Measurements from ENCODE around the gene PTK7.

The PTK7 gene

DNA sequence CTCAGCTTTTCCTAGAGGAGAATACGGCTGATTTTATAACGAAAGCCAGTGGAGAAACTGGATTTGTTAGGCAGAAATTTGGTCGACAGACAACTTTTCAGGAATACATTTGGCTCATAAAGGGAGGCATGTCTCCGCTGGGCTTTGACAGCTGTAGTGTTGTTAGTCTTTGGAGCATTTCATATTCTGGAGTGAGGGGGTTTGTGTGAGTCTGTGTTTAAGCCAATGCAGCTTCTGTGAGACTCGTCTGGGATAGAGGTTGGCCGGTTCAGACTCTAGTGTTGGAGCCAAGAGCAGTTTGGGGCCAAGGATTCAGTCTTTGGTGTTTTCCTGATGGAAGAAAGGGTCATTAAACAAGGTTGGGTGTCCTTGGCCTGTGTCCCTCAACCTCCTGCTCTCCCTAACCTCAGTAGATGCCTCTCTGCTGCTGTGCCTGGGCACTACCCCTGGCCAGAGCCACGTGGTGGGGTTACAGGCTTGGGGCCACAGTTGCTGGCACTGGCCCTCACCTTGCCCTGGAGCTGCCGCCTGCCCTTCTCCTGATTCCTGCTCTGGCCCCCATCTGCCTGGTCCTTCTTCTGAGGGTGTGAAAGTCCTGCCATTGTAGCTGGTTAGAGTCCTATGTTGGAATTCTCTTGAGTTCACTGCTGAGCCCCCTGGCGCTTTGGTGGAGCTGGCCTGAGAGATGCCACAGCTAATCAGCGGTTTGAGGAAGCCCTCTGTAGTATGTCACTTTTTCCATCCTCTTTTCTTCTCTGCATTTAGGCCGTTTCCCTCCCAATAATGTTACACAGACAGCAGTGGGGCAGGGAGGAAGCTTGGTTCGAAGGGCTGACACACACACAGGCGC, 6.9 kb downstream of the PTK7 start:
- in situ Hi-C loops (cut with MboI; ENCODE audit: low sequenced_read_pairs) = no loop called here

DNA sequence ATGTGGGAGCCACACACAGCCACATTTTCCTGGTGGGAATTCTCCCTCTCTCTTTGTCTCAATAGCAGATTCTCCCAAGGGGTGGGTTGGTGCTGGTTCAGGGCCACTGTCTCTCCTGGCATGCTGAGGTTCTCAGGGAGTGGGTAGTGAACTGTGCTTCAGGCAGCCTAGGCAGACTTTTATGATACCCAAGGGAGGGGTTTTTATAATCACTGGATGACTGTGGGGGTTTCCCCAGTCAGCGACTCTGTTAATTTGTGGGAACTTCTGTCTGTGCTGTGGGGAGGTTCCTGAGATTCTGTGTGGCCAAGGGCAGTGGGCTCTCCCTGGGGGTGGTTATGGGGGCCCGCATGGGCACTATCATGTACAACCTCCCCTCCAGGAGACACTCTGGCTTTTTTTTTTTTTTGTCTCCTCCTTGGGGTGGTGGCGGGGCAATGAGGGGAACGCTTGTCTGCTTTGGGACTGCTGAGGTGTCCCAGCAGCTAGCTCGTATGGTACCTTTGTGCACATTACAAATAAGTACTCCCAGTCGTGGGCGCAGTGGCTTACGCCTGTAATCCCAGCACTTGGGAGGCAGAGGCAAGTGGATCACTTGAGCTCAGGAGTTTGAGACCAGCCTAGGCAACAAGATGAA, 10.0 kb downstream of the PTK7 start:
- in situ Hi-C loops (cut with MboI; ENCODE audit: low sequenced_read_pairs) = no loop called here

DNA sequence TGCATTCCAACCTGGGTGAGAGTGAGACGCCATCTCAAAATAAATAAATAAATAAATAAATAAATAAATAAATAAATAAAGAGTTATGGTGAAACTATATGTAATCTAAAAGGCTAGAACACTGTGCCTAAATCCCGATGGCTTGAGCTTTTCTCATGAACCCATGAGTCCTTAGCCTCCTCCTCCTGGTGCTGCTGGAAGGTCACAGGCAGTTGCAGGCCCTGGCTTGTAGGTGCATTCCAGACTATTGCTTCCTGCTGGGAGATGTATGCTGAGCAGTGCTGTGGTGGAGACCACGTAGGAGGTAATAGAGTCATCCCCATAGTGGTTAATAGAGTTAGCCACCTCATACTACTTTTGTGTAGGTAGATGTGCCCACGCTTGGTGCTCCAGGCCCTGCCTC, 12.5 kb downstream of the PTK7 start:
- in situ Hi-C loops (cut with MboI; ENCODE audit: low sequenced_read_pairs) = no loop called here

DNA sequence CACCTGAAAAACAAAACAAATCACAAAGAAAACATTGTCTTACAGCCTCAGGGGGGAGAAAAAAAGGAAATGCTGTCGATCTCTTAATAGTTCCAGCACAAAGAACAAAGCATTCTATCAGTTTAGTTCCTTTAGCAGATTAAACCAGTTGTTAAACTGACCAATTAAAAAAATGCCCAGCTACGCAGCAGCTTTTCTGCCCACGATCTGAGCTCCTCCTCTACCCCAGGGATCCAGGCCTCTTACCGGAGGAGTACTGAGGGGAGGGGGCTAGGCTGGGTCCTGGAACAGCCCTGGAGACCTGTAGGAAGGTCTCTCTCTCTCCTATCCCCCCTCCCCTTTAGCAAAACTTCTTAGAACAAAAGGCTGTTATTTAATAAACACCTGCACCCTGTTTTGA, 13.4 kb downstream of the PTK7 start:
- in situ Hi-C loops (cut with MboI; ENCODE audit: low sequenced_read_pairs) = no loop called here

DNA sequence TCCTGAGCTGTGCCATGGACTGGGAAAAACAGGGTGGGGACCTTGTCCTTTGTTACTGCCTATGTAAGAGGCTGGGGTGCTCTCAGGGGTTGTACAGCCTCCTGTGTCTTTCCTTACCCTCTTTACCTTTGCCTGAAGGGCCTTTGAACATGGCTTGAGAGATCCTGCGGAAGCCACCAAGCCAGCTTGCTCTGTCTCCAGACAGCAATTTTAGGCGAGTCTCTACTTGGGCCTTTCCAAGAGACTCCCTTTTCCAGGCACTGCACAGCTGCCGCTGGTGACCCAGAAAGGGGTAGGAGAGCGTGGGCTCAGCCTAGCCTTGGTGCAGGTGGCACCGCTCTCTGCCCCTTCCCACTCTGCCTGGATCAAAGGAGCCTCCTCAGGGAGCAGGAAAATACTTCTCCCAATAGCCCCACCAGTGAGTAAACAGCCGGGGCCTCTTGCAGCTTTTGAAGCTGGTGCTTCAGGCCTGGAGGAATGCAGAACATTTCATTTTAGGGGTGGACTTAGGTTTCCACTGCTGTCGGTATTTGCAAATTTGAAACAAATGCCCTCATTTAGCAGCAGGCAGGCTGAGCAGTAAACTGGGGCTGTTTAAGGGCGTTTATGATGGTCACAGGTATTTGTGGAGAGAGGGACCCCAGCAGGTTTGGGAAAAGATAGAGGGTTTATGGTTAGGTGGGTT, 13.9 kb downstream of the PTK7 start:
- in situ Hi-C loops (cut with MboI; ENCODE audit: low sequenced_read_pairs) = no loop called here

DNA sequence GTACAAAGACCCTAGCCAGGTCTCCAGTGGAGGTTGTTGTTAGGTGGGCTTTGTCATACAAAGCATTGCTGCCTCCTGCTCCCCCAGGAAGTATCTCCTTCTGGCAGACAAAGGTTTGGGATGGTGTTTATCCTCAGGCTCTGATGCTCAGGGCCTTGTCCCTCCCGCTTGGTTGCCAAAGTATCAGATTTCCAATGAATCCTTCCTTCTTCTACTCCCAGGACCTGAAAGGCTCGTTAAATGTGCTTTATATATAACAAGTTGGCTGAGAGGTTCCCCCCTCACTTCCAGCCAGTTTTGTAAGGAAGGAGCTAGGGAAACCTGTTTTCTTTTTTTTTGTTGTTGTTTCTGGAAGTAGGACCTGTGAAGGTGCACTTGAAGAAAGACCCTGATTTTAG, 14.4 kb downstream of the PTK7 start:
- in situ Hi-C loops (cut with MboI; ENCODE audit: low sequenced_read_pairs) = no loop called here

DNA sequence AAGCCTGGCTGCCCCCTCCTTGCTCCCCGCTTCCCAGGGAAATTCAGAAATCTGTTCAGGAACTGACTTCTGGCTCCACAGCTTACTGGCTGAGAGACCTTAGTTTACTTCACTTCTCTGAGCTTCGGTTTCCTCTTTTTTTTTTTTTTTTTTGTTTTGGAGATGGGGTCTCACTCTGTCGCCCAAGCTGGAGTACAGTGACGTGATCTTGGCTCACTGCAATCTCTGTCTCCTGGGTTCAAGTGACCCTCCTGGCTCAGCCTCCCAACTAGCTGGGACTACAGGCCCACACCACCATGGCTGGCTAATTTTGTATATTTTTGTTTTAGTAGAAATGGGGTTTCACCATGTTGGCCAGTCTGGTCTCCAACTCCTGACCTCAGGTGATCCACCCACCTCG, 14.9 kb downstream of the PTK7 start:
- in situ Hi-C loops (cut with MboI; ENCODE audit: low sequenced_read_pairs) = no loop called here

DNA sequence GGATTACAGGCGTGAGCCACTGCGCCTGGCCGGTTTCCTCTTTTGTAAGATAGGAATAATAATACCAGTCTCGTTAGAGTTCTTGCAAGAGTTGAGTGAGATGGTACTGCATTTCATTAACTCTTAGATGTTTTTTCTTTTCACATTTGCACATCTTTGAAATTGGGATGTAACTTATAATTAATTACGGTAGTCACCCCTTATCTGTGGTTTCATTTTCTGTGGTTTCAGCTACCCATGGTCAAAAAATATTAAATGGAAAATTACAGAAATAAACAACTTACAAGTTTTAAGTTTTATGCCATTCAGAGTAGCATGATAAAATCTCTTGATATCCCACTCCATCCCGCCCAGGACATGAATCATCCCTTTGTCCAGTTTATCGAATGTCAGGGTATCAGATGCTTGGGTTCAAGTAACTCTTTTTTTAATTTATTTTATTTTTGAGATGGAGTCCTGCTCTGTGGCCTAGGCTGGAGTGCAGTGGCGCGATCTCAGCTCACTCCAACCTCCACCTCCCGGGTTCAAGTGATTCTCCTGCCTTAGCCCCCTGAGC, 15.4 kb downstream of the PTK7 start:
- in situ Hi-C loops (cut with MboI; ENCODE audit: low sequenced_read_pairs) = no loop called here

DNA sequence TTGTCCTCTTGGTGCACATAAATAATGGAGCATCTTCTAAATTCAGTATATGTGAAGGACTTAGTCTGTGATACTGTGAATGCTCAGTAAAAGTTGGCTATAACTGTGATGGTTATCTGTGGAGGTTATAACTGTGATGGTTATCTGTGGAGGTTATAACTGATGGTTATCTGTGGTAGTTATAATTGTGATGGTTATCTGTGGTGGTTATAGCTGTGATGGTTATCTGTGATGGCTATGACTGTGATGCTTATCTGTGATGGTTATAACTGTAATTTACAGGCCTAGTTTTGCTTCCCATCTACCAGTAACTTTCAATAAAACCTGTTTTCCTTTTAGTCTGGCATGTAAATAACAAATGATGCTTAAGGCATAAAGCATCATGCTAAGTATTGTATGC, 16.5 kb downstream of the PTK7 start:
- in situ Hi-C loops (cut with MboI; ENCODE audit: low sequenced_read_pairs) = no loop called here

DNA sequence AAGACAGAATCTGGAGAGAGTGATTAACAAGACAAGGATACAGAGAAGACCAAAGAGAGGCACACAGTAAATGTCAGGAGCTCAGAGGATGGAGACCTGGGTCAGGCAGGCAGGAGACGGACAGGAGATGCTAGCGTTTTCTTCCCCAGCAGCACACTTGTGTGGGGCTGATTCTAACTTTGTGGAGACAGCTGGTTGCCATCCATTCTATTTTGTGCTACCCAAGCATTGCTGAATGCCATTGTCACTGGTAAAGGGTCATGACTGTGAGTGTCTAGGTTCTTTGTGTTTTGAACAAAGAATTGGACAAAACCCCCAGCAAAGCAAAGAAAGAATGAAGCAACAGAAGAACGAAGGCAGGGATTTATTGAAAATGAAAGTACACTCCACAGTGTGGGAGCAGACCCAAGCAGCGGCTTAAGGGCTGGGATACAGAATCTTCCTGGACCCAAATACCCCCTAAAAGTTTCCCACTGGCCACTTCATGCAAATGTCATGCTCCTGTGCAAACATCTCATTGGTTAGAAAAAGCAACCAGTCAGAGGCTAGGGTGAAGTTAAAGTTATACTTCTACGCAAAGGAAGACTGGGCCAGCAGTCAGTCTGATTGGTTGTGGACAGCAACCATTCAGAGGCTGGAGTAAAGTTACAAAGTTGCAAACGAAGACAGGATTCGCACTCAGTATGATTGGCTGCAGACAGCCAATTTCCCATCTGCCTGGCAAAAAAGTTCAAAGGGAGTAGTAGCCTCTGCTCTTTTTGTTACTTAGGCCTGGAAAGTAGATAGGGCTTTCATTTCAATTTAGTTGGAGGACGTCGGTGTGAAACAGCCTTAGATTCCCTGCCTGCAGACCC, 17.5 kb downstream of the PTK7 start:
- in situ Hi-C loops (cut with MboI; ENCODE audit: low sequenced_read_pairs) = no loop called here

DNA sequence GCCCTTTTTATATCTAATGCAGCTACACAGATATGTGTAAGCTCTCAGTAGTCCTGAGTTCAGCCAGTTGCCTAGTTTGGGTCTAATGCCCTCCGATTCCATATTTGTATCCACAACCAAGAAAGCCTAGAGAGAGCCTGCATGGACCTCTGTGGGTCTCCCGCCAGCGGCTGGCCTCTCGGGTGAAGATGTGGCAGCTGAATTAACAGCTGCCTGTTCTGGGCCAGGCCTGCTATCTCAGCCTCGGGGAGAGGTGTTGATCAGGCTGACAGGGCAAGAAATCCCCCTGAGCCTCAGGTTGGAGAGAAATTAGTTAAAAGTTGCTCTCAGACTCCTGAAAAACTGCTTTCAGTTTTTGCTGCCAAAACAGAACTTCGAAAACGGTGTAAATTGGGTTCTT, 19.8 kb downstream of the PTK7 start:
- in situ Hi-C loops (cut with MboI; ENCODE audit: low sequenced_read_pairs) = no loop called here

DNA sequence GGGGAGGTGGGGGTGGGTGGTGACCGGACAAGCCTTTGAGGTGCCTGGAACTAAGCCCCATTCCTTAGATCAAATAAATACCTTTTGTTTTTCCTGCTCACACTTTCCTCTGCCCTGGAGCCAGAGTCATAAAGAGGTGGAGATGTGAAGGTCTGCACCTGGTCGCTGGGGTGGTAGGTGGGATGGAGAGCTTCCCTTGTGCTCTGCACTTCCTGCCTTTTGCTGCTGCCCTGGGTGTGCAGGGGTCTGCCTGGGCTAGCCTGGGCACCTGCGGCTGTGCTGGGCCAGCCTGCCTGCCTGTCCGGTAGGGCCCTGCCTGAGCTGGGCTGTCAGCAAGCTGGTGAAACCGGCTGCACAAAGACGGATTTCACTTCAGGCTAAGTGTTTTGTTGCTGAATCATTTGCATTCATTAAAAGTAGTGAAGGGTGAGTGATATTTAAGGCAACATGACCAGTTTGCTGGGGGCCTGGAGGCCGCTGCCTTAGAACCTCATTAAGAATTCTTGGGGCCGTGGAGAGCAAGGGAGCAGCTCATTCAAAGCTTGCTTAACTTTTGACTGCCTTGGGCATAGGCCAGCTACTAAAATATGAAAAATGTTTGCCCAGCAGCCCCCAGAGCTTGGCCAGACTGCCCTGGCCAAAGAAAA, 20.5 kb downstream of the PTK7 start:
- in situ Hi-C loops (cut with MboI; ENCODE audit: low sequenced_read_pairs) = no loop called here

DNA sequence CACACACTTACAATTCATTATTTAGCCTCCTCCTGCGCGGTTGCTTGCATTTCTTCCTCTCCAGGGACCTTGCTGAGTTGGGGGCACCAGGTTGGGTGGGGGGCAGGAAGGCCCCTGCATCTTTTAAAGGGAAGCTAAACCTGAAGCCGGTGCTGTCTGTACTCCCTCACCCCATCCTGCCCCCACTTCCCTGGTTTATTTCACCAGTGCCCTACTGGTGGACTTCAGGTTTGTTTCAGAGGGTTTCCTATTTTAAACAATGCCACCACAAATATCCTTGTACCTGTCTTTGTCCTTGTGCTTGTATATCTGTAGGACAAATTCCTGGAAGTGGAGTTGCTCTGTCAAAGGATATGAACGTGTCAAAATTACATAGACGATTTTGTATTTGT, 21.0 kb downstream of the PTK7 start:
- in situ Hi-C loops (cut with MboI; ENCODE audit: low sequenced_read_pairs) = no loop called here

DNA sequence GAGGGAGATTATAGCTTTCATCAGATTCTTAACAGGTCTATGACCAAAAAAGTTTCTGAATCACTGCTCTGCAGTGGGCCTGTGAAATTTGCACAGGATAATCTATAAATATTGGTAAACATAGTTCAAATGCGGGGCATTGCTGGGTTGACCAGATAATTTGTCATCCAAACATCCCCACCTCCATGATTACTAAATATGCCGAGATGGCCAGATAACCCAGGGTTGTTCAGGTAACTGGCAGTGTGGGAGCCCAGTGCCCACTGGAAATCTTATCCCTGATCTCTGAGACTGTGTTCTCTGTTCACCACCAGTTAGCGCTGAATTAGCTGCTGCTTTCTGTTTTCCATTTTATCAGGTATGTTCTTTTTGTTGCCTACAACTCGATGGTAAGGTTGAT, 21.4 kb downstream of the PTK7 start:
- in situ Hi-C loops (cut with MboI; ENCODE audit: low sequenced_read_pairs) = no loop called here

DNA sequence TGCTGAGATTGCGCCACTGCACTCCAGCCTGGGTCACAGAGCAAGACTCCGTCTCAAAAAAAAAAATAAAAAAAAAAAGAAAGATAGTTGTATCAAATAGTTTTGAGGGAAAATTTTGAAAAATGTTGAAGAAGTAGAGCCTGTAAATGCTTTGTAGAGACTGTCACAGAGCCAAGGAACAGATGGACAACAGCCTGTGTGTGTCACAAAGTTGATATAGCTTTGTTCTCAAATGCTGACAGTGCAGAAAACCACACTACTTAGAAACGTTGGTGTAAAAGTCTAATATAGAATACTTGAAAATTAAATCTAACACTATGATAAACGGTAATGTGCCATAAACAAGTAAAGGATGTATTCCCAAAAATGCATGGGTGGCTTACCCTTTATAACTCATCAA, 25.4 kb downstream of the PTK7 start:
- in situ Hi-C loops (cut with MboI; ENCODE audit: low sequenced_read_pairs) = no loop called here

DNA sequence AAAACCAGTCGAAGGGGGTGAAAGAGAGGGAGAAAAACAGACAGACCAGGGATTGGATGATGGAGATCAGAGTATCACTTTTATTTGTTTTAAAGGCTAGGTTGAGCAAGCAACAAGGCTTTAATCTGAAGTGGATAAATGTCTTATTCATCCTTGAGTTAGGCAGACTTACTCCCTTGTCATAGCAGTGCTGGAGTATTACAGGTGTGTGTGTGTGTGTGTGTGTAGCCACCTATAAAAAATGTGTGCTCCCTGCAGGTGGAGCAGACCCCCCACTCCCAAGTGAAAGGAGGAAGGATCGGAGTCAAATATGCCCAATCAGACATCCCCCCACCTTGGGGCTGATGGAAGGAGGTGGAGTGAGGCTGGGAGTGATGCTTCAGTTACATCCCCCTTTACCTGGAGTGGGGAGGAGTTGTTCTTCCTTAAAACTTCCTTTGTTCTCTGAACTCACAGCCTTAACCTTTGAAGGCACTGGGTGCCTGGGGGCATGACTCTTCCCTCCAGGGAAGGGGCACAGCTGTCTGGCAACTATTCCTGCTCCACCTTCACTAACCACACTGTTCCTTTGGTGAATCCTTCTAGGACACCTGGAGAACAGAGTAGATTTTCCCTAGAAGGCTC, 27.3 kb downstream of the PTK7 start:
- in situ Hi-C loops (cut with MboI; ENCODE audit: low sequenced_read_pairs) = no loop called here

DNA sequence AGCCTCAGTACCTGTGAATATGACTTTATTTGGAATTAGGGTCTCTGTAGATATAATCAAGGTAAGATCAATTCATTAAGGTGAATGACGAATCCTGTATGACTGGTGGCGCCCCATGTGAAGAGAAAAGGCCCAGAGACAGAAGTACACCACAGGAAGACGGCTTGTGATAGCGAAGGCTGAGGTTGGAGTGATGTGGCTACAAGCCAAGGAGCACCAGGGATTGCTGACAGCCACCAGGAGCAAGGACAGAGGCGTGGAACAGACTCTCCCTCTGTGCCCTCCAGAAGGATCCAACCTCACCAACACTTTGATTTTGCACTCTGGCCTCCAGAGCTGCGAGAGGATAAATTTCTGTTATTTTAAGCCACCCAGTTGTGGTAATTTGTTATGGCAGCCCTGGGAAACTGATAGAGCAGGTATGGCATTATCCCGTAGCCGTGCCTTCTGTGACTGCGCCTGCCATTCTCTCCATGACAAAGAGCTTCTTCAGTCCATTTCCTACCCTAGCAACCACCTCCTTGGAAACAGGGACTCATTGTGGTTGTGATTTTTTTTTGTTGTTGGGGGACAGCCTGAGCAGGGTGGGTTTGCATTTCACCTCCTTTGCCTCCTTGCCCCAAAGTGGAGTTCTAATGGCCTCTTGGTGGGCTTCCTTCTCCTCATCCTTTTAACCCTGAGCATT, 29.6 kb downstream of the PTK7 start:
- in situ Hi-C loops (cut with MboI; ENCODE audit: low sequenced_read_pairs) = no loop called here

DNA sequence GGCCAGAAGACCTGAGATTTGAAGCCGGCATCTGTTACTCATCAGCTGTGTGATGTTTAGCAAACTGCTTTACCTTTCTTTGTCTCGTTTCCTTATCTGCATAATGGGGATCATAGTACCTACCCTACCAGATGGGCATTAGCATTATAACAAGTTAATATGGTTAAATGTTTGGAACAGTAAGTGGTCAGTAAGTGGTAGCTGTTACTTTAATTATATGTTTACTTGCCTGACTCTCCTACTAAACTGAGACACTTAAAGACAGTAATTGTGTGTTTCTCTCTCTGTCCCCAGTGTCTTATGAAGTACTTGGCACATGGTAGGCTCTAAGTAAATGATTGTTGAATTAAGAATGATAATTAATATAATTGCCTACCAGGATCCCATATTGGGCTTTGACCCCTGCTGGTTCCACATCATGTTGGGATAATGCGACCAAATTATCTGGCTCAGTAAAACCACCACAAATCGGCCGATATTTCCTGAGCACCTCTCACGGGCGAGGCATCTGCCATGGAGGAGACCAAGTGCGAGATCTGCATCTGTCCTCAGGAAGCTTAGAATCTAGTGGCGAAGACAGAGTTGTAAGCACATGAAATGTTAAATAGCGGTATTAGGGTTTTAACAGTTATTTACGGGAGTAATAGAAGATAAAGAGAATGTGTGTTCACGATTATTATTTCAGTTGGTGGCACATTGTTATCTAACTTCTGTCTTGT, 31.4 kb downstream of the PTK7 start:
- in situ Hi-C loops (cut with MboI; ENCODE audit: low sequenced_read_pairs) = no loop called here

Measured in HL-60/S4 treated with phorbol 12-myristate 13-acetate at 8.2 ng/mL for 4 days and 3 days (cell line).